ENCODE results near the gene FSTL4.

- TF ChIP-seq CTCF (IDR thresholded peaks at IDR 0.05; ENCODE audit: poor library complexity, severe bottlenecking) (no peak), EZH2 (IDR thresholded peaks at IDR 0.05; ENCODE audit: borderline replicate concordance, insufficient read depth, low read length, poor library complexity, severe bottlenecking) (no peak), EP300 (conservative IDR thresholded peaks at IDR 0.05; ENCODE audit: poor library complexity, severe bottlenecking) (no peak), TAF1 (IDR thresholded peaks at IDR 0.05; ENCODE audit: low read depth) (no peak), SMC3 (conservative IDR thresholded peaks at IDR 0.05; ENCODE audit: poor library complexity) (no peak), RAD21 (conservative IDR thresholded peaks at IDR 0.05) (no peak)
These were observed 263.9 kb downstream of the FSTL4 start for GRCh38 chr5:133348406-133348805.

All from neural cell (in vitro differentiated cells).